Mucosa of rectum (tissue), 2 donors: ENCODE data around the gene COMT.

Experiments used
- H3K27ac ChIP-seq, 2 donors: one replicate each; pipeline ENCODE4 v1.7.0; 2013; ENCODE audit warnings: inconsistent platforms in 2 of 2, low read depth in 2 of 2, low read length in 2 of 2
- H3K27me3 ChIP-seq, 2 donors: one replicate each; pipeline ENCODE4 v1.7.0; 2013; ENCODE audit warnings: low read length in 2 of 2; ENCODE audit not compliant: control insufficient read depth in 2 of 2, insufficient read depth in 2 of 2
- H3K36me3 ChIP-seq, 2 donors: one replicate each; pipeline ENCODE4 v1.7.0; 2013; ENCODE audit warnings: low read length in 2 of 2; ENCODE audit not compliant: control insufficient read depth in 2 of 2, insufficient read depth in 2 of 2
- H3K4me1 ChIP-seq, 2 donors: one replicate each; pipeline ENCODE4 v1.7.0; 2013; ENCODE audit warnings: low read length in 2 of 2, mild to moderate bottlenecking in 1 of 2; ENCODE audit not compliant: control insufficient read depth in 2 of 2, insufficient read depth in 2 of 2
- H3K4me3 ChIP-seq, 2 donors: one replicate each; pipeline ENCODE4 v1.7.0; 2013; ENCODE audit warnings: low read length in 2 of 2
- H3K9ac ChIP-seq, 2 donors: one replicate each; pipeline ENCODE4 v1.7.0; 2013; ENCODE audit warnings: low read length in 2 of 2, low read depth in 1 of 2, mild to moderate bottlenecking in 1 of 2
- H3K9me3 ChIP-seq, 2 donors: one replicate each; pipeline ENCODE4 v1.7.0; 2013; ENCODE audit warnings: low read length in 2 of 2; ENCODE audit not compliant: control insufficient read depth in 2 of 2
- donor health status: healthy.
- donor health status: Normal muscosa, but diverticular disease.

Gene COMT

GRCh38 chr22:20014526-20015186, 73.1 kb downstream of the COMT start:
- Histone ChIP-seq H3K36me3 (no peaks in the 10 kb centered on the region), H3K9me3 (no peaks in the 10 kb centered on the region), H3K27me3 (peaks cover 4 to 9% of the 10 kb centered on the region in 2 donors), H3K4me1 (peaks cover 11 to 15% of the 10 kb centered on the region in 2 donors), H3K4me3 (peak overlapping the region in 1 of 2 donors; percentile 8), H3K27ac (peak overlapping the region; percentile 48 to 61), H3K9ac (no peak overlapping the region)

- H3K36me3 ChIP-seq, result no peaks in the 10 kb centered on the region
- H3K27ac ChIP-seq, result peak overlapping the region; percentile 48 to 61
- no peaks in the 10 kb centered on the region for H3K9me3 ChIP-seq
- H3K27me3 ChIP-seq, result peaks cover 4 to 9% of the 10 kb centered on the region in 2 donors
- H3K4me1 ChIP-seq, result peaks cover 12 to 15% of the 10 kb centered on the region in 2 donors
- H3K9ac ChIP-seq, result no peak overlapping the region
- H3K4me3 ChIP-seq, result peak overlapping the region in 1 of 2 donors; percentile 36
Observed at GRCh38 chr22:20015187-20015625, 73.6 kb downstream of the COMT start.

GRCh38 chr22:20015971-20016733, 74.6 kb downstream of the COMT start:
- H3K27ac ChIP-seq, result no peak overlapping the region

GRCh38 chr22:20016734-20017621, 75.4 kb downstream of the COMT start, which contains the start of gene ARVCF:
ARVCF (minus strand) TSS chr22:20016823; CDS start chr22:19990794, 26,029 bp downstream.
- H3K4me1 ChIP-seq, result peaks cover 22 to 27% of the 10 kb centered on the region in 2 donors
- peak within 1 kb of the TSS; percentile 17 to 66 for H3K9ac ChIP-seq
- peak within 1 kb of the TSS; percentile 72 to 79 for H3K4me3 ChIP-seq
- H3K36me3 ChIP-seq, result no peaks in the 10 kb centered on the region
- H3K27me3 ChIP-seq, result peaks cover 4 to 9% of the 10 kb centered on the region in 2 donors
- no peak within 1 kb of the TSS for H3K27ac ChIP-seq
- H3K9me3 ChIP-seq, result no peaks in the 10 kb centered on the region

More at GRCh38 chr22:20015971-20016733, 74.6 kb downstream of the COMT start:
- Histone ChIP-seq H3K9me3 (no peaks in the 10 kb centered on the region), H3K9ac (peak overlapping the region in 1 of 2 donors; percentile 66), H3K27me3 (peaks cover 4 to 9% of the 10 kb centered on the region in 2 donors), H3K4me3 (peak overlapping the region; percentile 57 to 72), H3K36me3 (no peaks in the 10 kb centered on the region), H3K4me1 (peaks cover 16 to 19% of the 10 kb centered on the region in 2 donors)

GRCh38 chr22:20017622-20017958, 76.0 kb downstream of the COMT start:
- H3K9ac ChIP-seq, result no peak overlapping the region
- peaks cover 4 to 9% of the 10 kb centered on the region in 2 donors for H3K27me3 ChIP-seq
- peak overlapping the region; percentile 72 to 79 for H3K4me3 ChIP-seq
- no peak overlapping the region for H3K27ac ChIP-seq
- no peaks in the 10 kb centered on the region for H3K9me3 ChIP-seq
- H3K4me1 ChIP-seq, result peaks cover 28 to 33% of the 10 kb centered on the region in 2 donors
- H3K36me3 ChIP-seq, result no peaks in the 10 kb centered on the region

DNA sequence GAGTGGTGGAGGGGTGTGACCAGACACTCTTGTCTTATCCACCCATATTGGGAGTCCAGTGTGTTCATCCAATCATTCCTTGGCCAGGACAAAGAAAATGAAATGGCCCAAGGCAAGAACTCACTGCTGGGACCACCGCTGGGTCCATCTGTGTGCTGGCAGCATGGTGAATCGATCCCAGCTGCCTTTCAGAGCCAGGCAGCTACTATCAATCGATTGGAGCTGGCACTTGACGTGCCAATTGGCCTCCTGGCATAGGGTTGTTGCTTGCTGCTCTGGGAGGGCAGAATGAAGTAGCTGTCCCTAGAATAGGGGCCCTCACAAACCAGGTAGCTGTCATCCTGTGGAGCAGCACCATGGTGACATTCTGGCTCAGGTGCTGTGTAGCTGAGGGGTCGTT, 76.4 kb downstream of the COMT start:
- H3K4me1 ChIP-seq, result peaks cover 30 to 33% of the 10 kb centered on the region in 2 donors
- no peaks in the 10 kb centered on the region for H3K36me3 ChIP-seq
- H3K9ac ChIP-seq, result no peak overlapping the region
- no peaks in the 10 kb centered on the region for H3K9me3 ChIP-seq
- H3K27me3 ChIP-seq, result peaks cover 4 to 9% of the 10 kb centered on the region in 2 donors
- no peak overlapping the region for H3K4me3 ChIP-seq
- no peak overlapping the region for H3K27ac ChIP-seq
